ENCODE data around the gene CHML. TPM values are rescaled to one million over a fixed set of nuclear protein-coding genes. Genes with fewer than 3 reads are reported as not detected.

The CHML gene
- total RNA-seq, 3 donors from 2014 or later, result 6.4 to 7.5 (median 7.2) TPM

- no peak for DNase-seq (ENCODE audit: low spot score in 2 of 2)
- Histone ChIP-seq H3K4me3 (no peak overlapping the region), H3K9me3 (no peaks in the 10 kb centered on the region), H3K27me3 (no peaks in the 10 kb centered on the region), H3K4me1 (no peaks in the 10 kb centered on the region), H3K36me3 (no peaks in the 10 kb centered on the region), H3K27ac (no peak overlapping the region)
- intact Hi-C loops (cut with DNase I; ENCODE audit: low total_unique reads), result no loop called here
- TF ChIP-seq CTCF (IDR thresholded peaks at IDR 0.05) (no peak), POLR2A (IDR thresholded peaks at IDR 0.05) (no peak), POLR2AphosphoS5 (IDR thresholded peaks at IDR 0.05) (no peak)
Measured at GRCh38 chr1:241610056-241610815, 29.9 kb downstream of the CHML start.

- no peaks in the 10 kb centered on the region for H3K27me3 ChIP-seq
- intact Hi-C loops (cut with DNase I; ENCODE audit: low total_unique reads), result no loop called here
- no peak overlapping the region for H3K27ac ChIP-seq
- no peak overlapping the region for H3K4me3 ChIP-seq
- no peaks in the 10 kb centered on the region for H3K4me1 ChIP-seq
- TF ChIP-seq CTCF (IDR thresholded peaks at IDR 0.05), result no peak
- TF ChIP-seq POLR2AphosphoS5 (IDR thresholded peaks at IDR 0.05), result no peak
- no peaks in the 10 kb centered on the region for H3K9me3 ChIP-seq
- H3K36me3 ChIP-seq, result no peaks in the 10 kb centered on the region
- DNase-seq (ENCODE audit: low spot score in 2 of 2), result no peak
Measured at GRCh38 chr1:241608379-241609033, 31.7 kb downstream of the CHML start.

- TF ChIP-seq CTCF (IDR thresholded peaks at IDR 0.05) (no peak), POLR2A (IDR thresholded peaks at IDR 0.05) (no peak), POLR2AphosphoS5 (IDR thresholded peaks at IDR 0.05) (no peak)
- intact Hi-C loops (cut with DNase I; ENCODE audit: low total_unique reads), result no loop called here
- Histone ChIP-seq H3K27ac (no peak overlapping the region), H3K27me3 (no peaks in the 10 kb centered on the region), H3K4me1 (no peaks in the 10 kb centered on the region), H3K36me3 (no peaks in the 10 kb centered on the region), H3K9me3 (no peaks in the 10 kb centered on the region), H3K4me3 (no peak overlapping the region)
- no peak for DNase-seq (ENCODE audit: low spot score in 2 of 2)
Measured at GRCh38 chr1:241607497-241607896, 32.7 kb downstream of the CHML start.

- intact Hi-C loops (cut with DNase I; ENCODE audit: low total_unique reads), result no loop called here
- no peak overlapping the region for H3K4me3 ChIP-seq
- TF ChIP-seq CTCF (IDR thresholded peaks at IDR 0.05) (no peak), POLR2AphosphoS5 (IDR thresholded peaks at IDR 0.05) (no peak), POLR2A (IDR thresholded peaks at IDR 0.05) (no peak)
Measured at GRCh38 chr1:241606544-241606943, 33.6 kb downstream of the CHML start.

GRCh38 chr1:241605146-241605805, 34.9 kb downstream of the CHML start:
- no peak overlapping the region for H3K4me3 ChIP-seq
- DNase-seq (ENCODE audit: low spot score in 2 of 2), result no peak
- intact Hi-C loops (cut with DNase I; ENCODE audit: low total_unique reads), result no loop called here
- no peaks in the 10 kb centered on the region for H3K36me3 ChIP-seq
- no peaks in the 10 kb centered on the region for H3K9me3 ChIP-seq
- no peaks in the 10 kb centered on the region for H3K27me3 ChIP-seq
- no peak overlapping the region for H3K27ac ChIP-seq
- no peaks in the 10 kb centered on the region for H3K4me1 ChIP-seq
- TF ChIP-seq POLR2A (IDR thresholded peaks at IDR 0.05) (no peak), POLR2AphosphoS5 (IDR thresholded peaks at IDR 0.05) (no peak), CTCF (IDR thresholded peaks at IDR 0.05) (no peak)

More at GRCh38 chr1:241606544-241606943, 33.6 kb downstream of the CHML start:
- Histone ChIP-seq H3K36me3 (no peaks in the 10 kb centered on the region), H3K9me3 (no peaks in the 10 kb centered on the region), H3K27ac (no peak overlapping the region), H3K4me1 (no peaks in the 10 kb centered on the region), H3K27me3 (no peaks in the 10 kb centered on the region)
- no peak for DNase-seq (ENCODE audit: low spot score in 2 of 2)
